HepG2 (cell line): ENCODE data around the gene COL6A6. TPM values are rescaled to one million over a fixed set of nuclear protein-coding genes. Genes with fewer than 3 reads are reported as not detected.

Experiments
- ATAC-seq: fragments of 200-7000 bp; cut with Tn5 transposase; 3 replicates; pipeline ENCODE4 v1.9.1; 2020; ENCODE audit warnings: mild to moderate bottlenecking, moderate library complexity
- BruUV-seq: library from RNA; stranded (reverse); fragments of 400-500 nt; replicated peaks from 2 replicates; lab custom pipeline; 2021; lab: Mats Ljungman, UMichigan
- CTCF ChIA-PET: fragments of 300-600 bp; formaldehyde crosslinking; extraction: SDS; loops from one replicate; lab custom pipeline; 2021; ENCODE audit warnings: low total read pairs, inconsistent platforms, low intra/inter-chr PET ratio; lab: Yijun Ruan, JAX
- POLR2A ChIA-PET: fragments of 350-600 bp; sonication (Branson Sonifier 250); formaldehyde crosslinking; loops from one replicate; lab custom pipeline; 2020; ENCODE audit warnings: antibody characterized with exemption, inconsistent platforms; lab: Yijun Ruan, JAX
- DNase-seq: peaks from one replicate; pipeline ENCODE4 v3.0.0-alpha.2; 2015; ENCODE audit warnings: low spot score
- FAIRE-seq: peaks from 3 replicates; lab custom pipeline; 2011; peaks lifted over from hg19 to GRCh38; lab: Jason Lieb, UNC
- H2AFZ ChIP-seq: one replicate; pipeline ENCODE4 v1.6.1; 2011; ENCODE audit warnings: low read length, inconsistent platforms
- H3K27ac ChIP-seq: fragments of 300-600 bp; 3 replicates; pipeline ENCODE4 v1.8.0; 2011; ENCODE audit warnings: mixed run types, mild to moderate bottlenecking, mixed read lengths, low read length, inconsistent platforms; ENCODE audit not compliant: insufficient read depth; ENCODE audit errors: extremely low read length
- H3K27me3 ChIP-seq, 2 experiments: fragments of 200-600 bp in 1 of 2; 2 replicates in 1 of 2; 3 replicates in 1 of 2; pipeline versions ENCODE4 v1.6.0 to v1.8.0; 2011; ENCODE audit warnings: low read length in 2 of 2, mild to moderate bottlenecking in 2 of 2, moderate library complexity in 2 of 2, inconsistent platforms in 1 of 2; ENCODE audit not compliant: insufficient read depth in 2 of 2, control insufficient read depth in 1 of 2
- H3K36me3 ChIP-seq, 2 experiments: fragments of 200-600 bp in 1 of 2; replicated peaks in 1 of 2; 2 replicates in 1 of 2; 3 replicates in 1 of 2; pipeline versions ENCODE4 v1.5.1 to v1.8.0; 2011; ENCODE audit warnings: low read length in 2 of 2, inconsistent platforms in 1 of 2; ENCODE audit not compliant: insufficient read depth in 2 of 2, control insufficient read depth in 1 of 2
- H3K4me1 ChIP-seq: 2 replicates; pipeline ENCODE4 v1.5.1; 2012; ENCODE audit warnings: low read length, inconsistent platforms; ENCODE audit not compliant: insufficient read depth
- H3K4me2 ChIP-seq: 2 replicates; pipeline ENCODE4 v1.6.0; 2011; ENCODE audit warnings: low read depth, low read length, inconsistent platforms
- H3K4me3 ChIP-seq, 3 experiments: fragments of 200-600 bp in 1 of 3; sonication (generic), shearing (Covaris generic) in 1 of 3; replicated peaks in 1 of 3; 2 replicates each; pipeline ENCODE4 v1.5.1; 2011 to 2016; ENCODE audit warnings: low read length in 3 of 3, inconsistent platforms in 2 of 3, low read depth in 2 of 3, mild to moderate bottlenecking in 2 of 3, control low read depth in 1 of 3, mixed read lengths in 1 of 3; ENCODE audit not compliant: insufficient read depth in 1 of 3
- H3K79me2 ChIP-seq: one replicate; pipeline ENCODE4 v1.6.1; 2011; ENCODE audit warnings: low read length, inconsistent platforms; ENCODE audit not compliant: insufficient read depth
- H3K9ac ChIP-seq: 2 replicates; pipeline ENCODE4 v1.6.0; 2011; ENCODE audit warnings: mild to moderate bottlenecking, low read depth, low read length, inconsistent platforms; ENCODE audit not compliant: insufficient read depth
- H3K9me3 ChIP-seq: 2 replicates; pipeline ENCODE4 v1.5.1; 2012; ENCODE audit warnings: mild to moderate bottlenecking, low read length
- H4K20me1 ChIP-seq: 2 replicates; pipeline ENCODE4 v1.6.0; 2011; ENCODE audit warnings: inconsistent platforms, mild to moderate bottlenecking, low read length, moderate library complexity; ENCODE audit not compliant: insufficient read depth
- ISX ChIP-seq: sonication (generic); formaldehyde crosslinking; conservative IDR thresholded peaks from 2 replicates; pipeline ENCODE4 v1.5.0; 2020; ENCODE audit warnings: missing genetic modification reagents
- JDP2 ChIP-seq: sonication (generic); formaldehyde crosslinking; IDR thresholded peaks from 2 replicates; pipeline ENCODE4 v1.8.1; 2022; ENCODE audit warnings: missing genetic modification reagents, borderline replicate concordance
- NFYC ChIP-seq: IDR thresholded peaks from 2 replicates; pipeline ENCODE4 v1.6.1; 2016; ENCODE audit warnings: missing genetic modification reagents, missing compliant biosample characterization
- U2AF1 ChIP-seq: fragments of 200-400 bp; formaldehyde crosslinking; optimal IDR thresholded peaks from 2 replicates; pipeline ENCODE3; 2017; ENCODE audit warnings: mild to moderate bottlenecking, low read depth, low read length
- ZMAT3 ChIP-seq: sonication (generic); formaldehyde crosslinking; conservative IDR thresholded peaks from 2 replicates; pipeline ENCODE4 v1.7.0; 2021; ENCODE audit warnings: missing genetic modification reagents
- WGBS: methylation state at CpG from one replicate; pipeline ENCODE4 v1.1.6; 2017; ENCODE audit warnings: low lambda C conversion rate; 5-methylcytosine and 5-hydroxymethylcytosine counted together
- in situ Hi-C: cut with HindIII; loops from 2 replicates; pipeline ENCODE4 v1.10.0; 2017; ENCODE audit warnings: low pct_unique_long_range_greater_than_20kb; ENCODE audit not compliant: extremely low pct_ligation_motif_present
- intact Hi-C: fragments of 100-400 bp; cut with micrococcal nuclease; formaldehyde crosslinking; loops from one replicate; pipeline ENCODE4 v1.10.0; 2022; ENCODE audit not compliant: unreplicated experiment
- polyA plus RNA-seq, 8 experiments: library from polyadenylated mRNA; depleted of rRNA in 3 of 8; stranded (reverse) in 7 of 8; unstranded in 1 of 8; fragments of >200 nt; fragmentation: Illumina TruSeq in 4 of 8; extraction: Trizol in 4 of 8; gene quantifications; 2 replicates each; pipeline versions ENCODE4 v1.2.1 to v1.2.3, GENCODE V29; 2011 to 2016; ENCODE audit warnings: low read depth in 4 of 8, missing spikeins in 1 of 8, mixed read lengths in 1 of 8; ENCODE audit not compliant: insufficient read depth in 1 of 8
- total RNA-seq, 5 experiments: library from RNA; depleted of rRNA; stranded (reverse); fragments of >200 nt; fragmentation: Illumina TruSeq; extraction: Trizol; gene quantifications; 2 replicates each; pipeline ENCODE4 v1.2.3, GENCODE V29; 2016; ENCODE audit warnings: low read depth in 1 of 5
- TF ChIP-seq, protein P1 (sequence below), 2 experiments: fragments of 450-650 bp in 1 of 2; sonication (generic) in 1 of 2; formaldehyde crosslinking; IDR thresholded peaks; 2 replicates each; pipeline versions ENCODE4 v1.5.0 to v1.8.0; 2020 to 2022; ENCODE audit warnings: mild to moderate bottlenecking in 1 of 2, missing genetic modification reagents in 1 of 2
- TF ChIP-seq, protein P2 (sequence below): sonication (generic); formaldehyde crosslinking; IDR thresholded peaks from 2 replicates; pipeline ENCODE4 v1.4.0; 2020; ENCODE audit warnings: mild to moderate bottlenecking, missing genetic modification reagents

Gene COL6A6
- total and polyA plus RNA-seq, 2 of the 13 experiments (the other 11 are each of a cell fraction or from before 2014, with no cell fraction given), result not detected

DNA sequence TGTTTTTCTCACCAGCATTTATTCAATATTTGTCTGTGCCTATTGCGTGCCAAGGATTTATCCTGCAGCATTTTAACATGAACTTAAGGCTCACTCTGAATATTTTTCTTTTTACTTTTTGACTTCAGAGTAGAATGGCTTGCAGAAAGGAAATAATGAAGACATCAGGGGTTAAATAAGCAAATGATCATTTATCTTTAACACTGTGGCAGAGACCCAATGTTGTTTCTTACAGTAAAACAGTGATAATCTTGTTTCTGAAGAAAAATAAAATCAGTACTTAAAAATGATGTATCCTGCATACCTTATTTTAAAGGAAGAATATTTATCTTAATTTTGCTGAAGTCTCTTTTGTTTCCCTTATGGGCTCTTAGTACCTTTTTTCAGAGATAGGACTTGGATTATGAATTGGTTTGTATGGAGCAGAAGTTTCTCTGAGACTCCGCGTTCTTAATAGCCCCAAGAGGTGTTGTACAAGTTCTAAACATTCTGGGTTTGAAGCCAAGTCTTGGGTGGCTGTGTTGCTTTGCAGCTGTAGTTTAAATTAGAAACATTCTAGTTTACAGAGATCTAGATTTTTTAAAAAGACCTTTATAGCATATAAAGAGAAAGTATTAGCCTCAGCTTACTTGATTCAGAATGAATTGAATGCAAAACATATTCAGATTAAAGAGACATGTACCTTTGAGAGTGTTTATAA, 40.5 kb downstream of the COL6A6 start (continued):
- TF ChIP-seq, protein P1, sequence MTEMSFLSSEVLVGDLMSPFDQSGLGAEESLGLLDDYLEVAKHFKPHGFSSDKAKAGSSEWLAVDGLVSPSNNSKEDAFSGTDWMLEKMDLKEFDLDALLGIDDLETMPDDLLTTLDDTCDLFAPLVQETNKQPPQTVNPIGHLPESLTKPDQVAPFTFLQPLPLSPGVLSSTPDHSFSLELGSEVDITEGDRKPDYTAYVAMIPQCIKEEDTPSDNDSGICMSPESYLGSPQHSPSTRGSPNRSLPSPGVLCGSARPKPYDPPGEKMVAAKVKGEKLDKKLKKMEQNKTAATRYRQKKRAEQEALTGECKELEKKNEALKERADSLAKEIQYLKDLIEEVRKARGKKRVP (CRISPR knock-in tag; IDR thresholded peaks at IDR 0.05), result no peak
- TF ChIP-seq, protein P2, sequence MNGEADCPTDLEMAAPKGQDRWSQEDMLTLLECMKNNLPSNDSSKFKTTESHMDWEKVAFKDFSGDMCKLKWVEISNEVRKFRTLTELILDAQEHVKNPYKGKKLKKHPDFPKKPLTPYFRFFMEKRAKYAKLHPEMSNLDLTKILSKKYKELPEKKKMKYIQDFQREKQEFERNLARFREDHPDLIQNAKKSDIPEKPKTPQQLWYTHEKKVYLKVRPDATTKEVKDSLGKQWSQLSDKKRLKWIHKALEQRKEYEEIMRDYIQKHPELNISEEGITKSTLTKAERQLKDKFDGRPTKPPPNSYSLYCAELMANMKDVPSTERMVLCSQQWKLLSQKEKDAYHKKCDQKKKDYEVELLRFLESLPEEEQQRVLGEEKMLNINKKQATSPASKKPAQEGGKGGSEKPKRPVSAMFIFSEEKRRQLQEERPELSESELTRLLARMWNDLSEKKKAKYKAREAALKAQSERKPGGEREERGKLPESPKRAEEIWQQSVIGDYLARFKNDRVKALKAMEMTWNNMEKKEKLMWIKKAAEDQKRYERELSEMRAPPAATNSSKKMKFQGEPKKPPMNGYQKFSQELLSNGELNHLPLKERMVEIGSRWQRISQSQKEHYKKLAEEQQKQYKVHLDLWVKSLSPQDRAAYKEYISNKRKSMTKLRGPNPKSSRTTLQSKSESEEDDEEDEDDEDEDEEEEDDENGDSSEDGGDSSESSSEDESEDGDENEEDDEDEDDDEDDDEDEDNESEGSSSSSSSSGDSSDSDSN (CRISPR knock-in tag), result no peak
- no peak for TF ChIP-seq ISX (CRISPR knock-in tag)
- no peak for TF ChIP-seq U2AF1

DNA sequence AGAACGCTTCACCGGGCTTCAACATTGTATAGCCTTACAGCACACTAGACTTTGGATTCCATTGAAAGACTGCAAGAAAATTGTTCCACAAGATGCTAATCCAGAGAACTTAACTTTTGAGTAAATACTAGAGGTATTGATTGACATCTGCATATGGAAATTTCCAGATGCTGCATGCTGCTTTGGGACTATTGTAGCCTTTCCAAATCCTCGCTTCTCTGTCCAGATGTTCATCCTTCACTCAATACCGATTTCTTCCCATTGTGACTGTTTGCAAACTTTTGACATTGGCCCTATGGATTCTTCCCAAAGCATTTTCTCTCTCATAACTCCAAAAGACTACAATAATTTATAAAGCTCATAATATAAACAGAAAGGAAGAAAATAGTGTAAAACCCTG, 41.4 kb downstream of the COL6A6 start:
- intact Hi-C loops, result no loop called here
- no peaks in the 10 kb centered on the region for H3K9me3 ChIP-seq
- no peak overlapping the region for H3K4me2 ChIP-seq
- no peak overlapping the region for H3K9ac ChIP-seq
- no peak overlapping the region for H3K27ac ChIP-seq
- BruUV-seq, result no TSS peak
- H2AFZ ChIP-seq, result no peak overlapping the region
- WGBS, result 39% methylated on average over 4 of the region's 4 CpGs
- ATAC-seq, result no peak
- H3K4me1 ChIP-seq, result no peaks in the 10 kb centered on the region
- H4K20me1 ChIP-seq, result no peaks in the 10 kb centered on the region
- TF ChIP-seq NFYC (CRISPR knock-in tag) (no peak), ZMAT3 (CRISPR knock-in tag) (no peak), JDP2 (CRISPR knock-in tag) (no peak)
- TF ChIP-seq, all 625 proteins: peak for 0
- Histone ChIP-seq H3K36me3 (no peaks in the 10 kb centered on the region), H3K79me2 (no peaks in the 10 kb centered on the region), H3K4me3 (no peak overlapping the region), H3K27me3 (no peaks in the 10 kb centered on the region; a peak in 1 of 5 replicates)
- FAIRE-seq, result no peak
- ChIA-PET CTCF (no interaction called here), POLR2A (no interaction called here)
- in situ Hi-C loops, result no loop called here
- DNase-seq, result no peak
